Heart right ventricle (tissue), 16 donors: ENCODE results near the gene ACOX3. TPM values are rescaled to one million over a fixed set of nuclear protein-coding genes. Genes with fewer than 3 reads are reported as not detected.

Experiments
- ATAC-seq, 8 donors: fragments of 200-7000 bp; cut with Tn5 transposase; one replicate each; pipeline ENCODE4 v1.9.1; 2020; ENCODE audit warnings: mild to moderate bottlenecking in 8 of 8, moderate library complexity in 8 of 8, moderate number of reproducible peaks in 1 of 8
- DNase-seq, 2 donors: peaks; one replicate each; pipeline ENCODE4 v3.0.0-alpha.2; 2020
- H3K27ac ChIP-seq, 10 donors: fragments of 200-600 bp; sonication (generic) in 2 of 10; one replicate each; pipeline versions ENCODE4 v1.5.0 to v1.8.0; 2020 to 2022; ENCODE audit warnings: mild to moderate bottlenecking in 3 of 10
- H3K27me3 ChIP-seq, 7 donors: fragments of 200-600 bp; one replicate each; pipeline ENCODE4 v1.8.0; 2021 to 2022; ENCODE audit warnings: mild to moderate bottlenecking in 2 of 7
- H3K36me3 ChIP-seq, 9 donors: fragments of 200-600 bp; sonication (generic) in 1 of 9; one replicate each; pipeline versions ENCODE4 v1.5.0 to v1.8.0; 2020 to 2022; ENCODE audit warnings: mild to moderate bottlenecking in 2 of 9
- H3K4me1 ChIP-seq, 9 donors: fragments of 200-600 bp; sonication (generic) in 1 of 9; one replicate each; pipeline versions ENCODE4 v1.5.0 to v1.8.0; 2020 to 2022; ENCODE audit warnings: mild to moderate bottlenecking in 4 of 9
- H3K4me3 ChIP-seq, 10 donors: fragments of 200-600 bp; sonication (generic) in 2 of 10; one replicate each; pipeline versions ENCODE4 v1.5.0 to v1.8.0; 2020 to 2022; ENCODE audit warnings: mild to moderate bottlenecking in 7 of 10, moderate library complexity in 2 of 10
- H3K9me3 ChIP-seq, 11 donors: fragments of 200-600 bp in 10 of 11; sonication (generic) in 2 of 11; one replicate each; pipeline versions ENCODE4 v1.5.0 to v1.8.0; 2013 to 2022; ENCODE audit warnings: mild to moderate bottlenecking in 2 of 11, control low read depth in 1 of 11, moderate library complexity in 1 of 11
- WGBS, 2 donors: extraction: QIAGEN DNeasy Blood & Tissue Kit; methylation state at CpG; one replicate each; pipeline ENCODE4 v1.1.7; 2013; ENCODE audit warnings: inconsistent platforms in 1 of 2; 5-methylcytosine and 5-hydroxymethylcytosine counted together
- intact Hi-C, 10 donors: fragments of 100-400 bp; cut with DNase I; formaldehyde crosslinking; loops; one replicate each; pipeline versions ENCODE4 v1.11.1 to v1.14.2; 2022
- polyA plus RNA-seq, 2 donors: library from polyadenylated mRNA; stranded (reverse); fragments of 200-250 nt; gene quantifications; one replicate each; pipeline ENCODE4 v1.2.3, GENCODE V29; 2013
- total RNA-seq, 10 donors: library from RNA; stranded (reverse); fragmentation: NEBNext Ultra II Directional in 3 of 10; extraction: Animal tissue kit (Norgen Biotek cat#: 25700) in 3 of 10; gene quantifications; one replicate each; pipeline versions ENCODE4 v1.2.1 to v1.2.4, GENCODE V29; 2021 to 2023
- TF ChIP-seq, protein P1 (sequence below), 9 donors: fragments of 200-600 bp; sonication (generic) in 2 of 9; IDR thresholded peaks; one replicate each; pipeline versions ENCODE4 v1.5.0 to v1.8.0; 2021 to 2022; ENCODE audit warnings: antibody characterized with exemption in 9 of 9, mild to moderate bottlenecking in 5 of 9, moderate library complexity in 1 of 9
- donor health status: Arrhythmogenic right ventricular cardiomyopathy.
- donor health status: ischemic (EF 13 %, LVEDD 7.1; RV severe dilation, severe dysfunction).
- donor health status: healthy with polysubstance abuse.
- donor health status: DM: no; HTN: yes; CAD: no.
- donor health status: DM: no; HTN: no; CAD: no.
- donor health status: ischemic (EF 25% LVEDD 6.9; RV normal size, moderate dysfunction).
- donor health status: ischemic (EF 25% LVEDD 5.7; RV mildly dilated, moderate dysfunction).
- donor health status: healthy.
- donor health status: DM: yes; HTN: yes; CAD: no.
- donor health status: Ischemic cardiomyopathy.
- donor health status: ischemic (EF 35%, LVEDD 5.7; RV mildly dilated, moderate dysfunction).
- donor health status: nonischemic (EF 11% LVEDD 7.7; RV severe dilation, severe dysfunction).
- donor health status: DM: yes; HTN: yes; CAD: no.
- donor health status: PGD.
- donor health status: ischemic (EF 29% LVEDD 5.4; RV normal size, mild dysfunction).
- donor health status: nonischemic (EF 23%, LVEDD 6.1; RV moderate dilation, normal function).

The ACOX3 gene
- total and polyA plus RNA-seq, 12 donors, result 17.9 to 28.9 (median 25.4) TPM

DNA sequence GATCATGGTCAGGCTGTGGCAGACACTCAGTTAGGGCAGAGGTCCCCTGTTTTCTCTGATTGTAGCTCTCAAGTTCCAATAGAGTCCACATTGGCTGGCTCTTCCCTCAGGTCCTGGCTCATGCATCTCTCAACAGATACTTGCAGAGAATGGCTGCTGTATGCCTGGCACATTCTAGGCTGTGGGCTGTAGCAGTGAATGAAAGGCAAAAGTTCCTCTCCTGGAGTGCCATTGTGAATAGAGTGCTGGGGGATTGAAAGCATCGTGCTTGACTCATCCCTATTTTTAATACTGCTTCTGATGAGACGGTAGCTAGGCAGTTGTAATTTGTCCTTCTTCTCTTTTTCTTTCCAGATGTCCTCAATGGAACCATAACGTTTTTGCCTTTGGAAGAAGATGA is 5.6 kb upstream of the ACOX3 start:
- Histone ChIP-seq H3K36me3 (peaks cover 0 to 76% (median 14%) of the 10 kb centered on the region in 9 donors), H3K4me1 (peaks cover 11 to 57% (median 27%) of the 10 kb centered on the region in 9 donors), H3K27ac (no peak overlapping the region), H3K27me3 (no peaks in the 10 kb centered on the region), H3K4me3 (no peak overlapping the region), H3K9me3 (no peaks in the 10 kb centered on the region)
- intact Hi-C loops, result no loop called here
- TF ChIP-seq, protein P1, sequence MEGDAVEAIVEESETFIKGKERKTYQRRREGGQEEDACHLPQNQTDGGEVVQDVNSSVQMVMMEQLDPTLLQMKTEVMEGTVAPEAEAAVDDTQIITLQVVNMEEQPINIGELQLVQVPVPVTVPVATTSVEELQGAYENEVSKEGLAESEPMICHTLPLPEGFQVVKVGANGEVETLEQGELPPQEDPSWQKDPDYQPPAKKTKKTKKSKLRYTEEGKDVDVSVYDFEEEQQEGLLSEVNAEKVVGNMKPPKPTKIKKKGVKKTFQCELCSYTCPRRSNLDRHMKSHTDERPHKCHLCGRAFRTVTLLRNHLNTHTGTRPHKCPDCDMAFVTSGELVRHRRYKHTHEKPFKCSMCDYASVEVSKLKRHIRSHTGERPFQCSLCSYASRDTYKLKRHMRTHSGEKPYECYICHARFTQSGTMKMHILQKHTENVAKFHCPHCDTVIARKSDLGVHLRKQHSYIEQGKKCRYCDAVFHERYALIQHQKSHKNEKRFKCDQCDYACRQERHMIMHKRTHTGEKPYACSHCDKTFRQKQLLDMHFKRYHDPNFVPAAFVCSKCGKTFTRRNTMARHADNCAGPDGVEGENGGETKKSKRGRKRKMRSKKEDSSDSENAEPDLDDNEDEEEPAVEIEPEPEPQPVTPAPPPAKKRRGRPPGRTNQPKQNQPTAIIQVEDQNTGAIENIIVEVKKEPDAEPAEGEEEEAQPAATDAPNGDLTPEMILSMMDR (IDR thresholded peaks at IDR 0.05), result no peak
- 65 to 68% methylated on average over 3 of the region's 3 CpGs for WGBS, 2 donors
- peak in 3 of 8 donors; percentile 34 to 50 (median 43) for ATAC-seq
- no peak for DNase-seq

DNA sequence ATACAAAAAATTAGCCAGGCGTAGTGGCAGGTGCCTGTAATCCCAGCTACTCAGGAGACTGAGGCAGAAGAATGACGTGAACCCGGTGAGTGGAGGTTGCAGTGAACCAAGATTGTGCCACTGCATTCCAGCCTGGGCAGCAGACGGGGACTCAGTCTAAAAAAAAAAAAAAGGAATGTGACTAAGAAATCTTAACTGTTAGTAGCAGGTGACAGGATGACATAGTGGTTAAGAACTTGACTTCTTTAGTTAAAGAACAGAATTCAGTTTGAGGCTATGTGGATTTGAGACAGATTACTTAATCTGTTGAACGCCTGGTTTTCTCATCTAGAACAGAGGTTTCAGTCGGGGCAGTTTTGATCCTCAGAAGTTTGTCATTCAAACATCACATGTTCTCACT is 3.3 kb upstream of the ACOX3 start:
- H3K27ac ChIP-seq, result no peak overlapping the region
- H3K27me3 ChIP-seq, result no peaks in the 10 kb centered on the region
- no peak overlapping the region for H3K4me3 ChIP-seq
- no peak for ATAC-seq
- peaks cover 18 to 65% (median 41%) of the 10 kb centered on the region in 9 donors for H3K4me1 ChIP-seq
- DNase-seq, result no peak
- TF ChIP-seq, protein P1 (IDR thresholded peaks at IDR 0.05), result no peak
- H3K9me3 ChIP-seq, result no peaks in the 10 kb centered on the region
- H3K36me3 ChIP-seq, result peaks cover 0 to 53% (median 7%) of the 10 kb centered on the region in 9 donors
- 62 to 70% methylated on average over 6 of the region's 6 CpGs for WGBS, 2 donors
- intact Hi-C loops, result no loop called here

DNA sequence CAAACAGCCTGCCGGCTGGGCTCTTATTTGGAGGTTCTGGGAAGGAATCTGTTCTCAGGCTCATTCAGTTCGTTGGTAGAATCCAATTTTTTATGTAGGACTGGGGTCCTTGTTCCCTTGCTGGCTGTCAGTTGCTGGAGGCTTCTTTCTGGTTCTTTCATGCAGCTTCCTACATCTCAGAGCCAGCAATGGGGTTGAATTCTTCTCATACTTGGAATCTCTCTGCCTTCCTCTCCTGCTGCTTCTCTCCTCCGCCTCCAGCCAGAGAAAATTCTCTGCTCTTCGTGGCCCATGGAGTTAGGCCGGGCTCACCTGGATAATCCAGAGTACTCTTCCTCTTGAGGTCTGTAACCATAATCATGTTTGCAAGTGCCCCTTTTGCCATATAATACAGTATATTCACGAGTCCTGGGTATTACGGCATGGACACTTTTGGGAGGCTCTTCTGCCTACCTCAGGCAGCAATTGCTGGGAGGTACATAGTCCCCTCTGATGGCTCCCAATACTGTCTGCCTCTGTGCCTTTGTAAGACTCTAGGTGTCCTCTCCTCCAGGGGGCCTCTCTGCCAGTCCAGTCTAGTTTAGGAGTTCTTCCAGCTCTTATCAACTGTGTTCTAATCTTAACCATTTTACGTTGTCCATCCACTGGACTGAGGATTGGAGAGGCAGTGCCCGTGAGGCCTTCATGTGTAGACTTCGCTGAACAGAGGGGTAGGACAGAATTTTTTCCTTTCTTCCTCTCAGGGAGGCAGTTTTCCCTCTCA is 2.3 kb upstream of the ACOX3 start:
- intact Hi-C loops, result no loop called here
- Histone ChIP-seq H3K4me1 (peaks cover 18 to 75% (median 50%) of the 10 kb centered on the region in 9 donors), H3K9me3 (no peaks in the 10 kb centered on the region), H3K27ac (no peak overlapping the region), H3K36me3 (peaks cover 0 to 43% (median 2%) of the 10 kb centered on the region in 9 donors), H3K27me3 (no peaks in the 10 kb centered on the region), H3K4me3 (peak overlapping the region in 3 of 10 donors; percentile 96 to 98 (median 97))
- ATAC-seq (no peak), DNase-seq (no peak)
- TF ChIP-seq, protein P1 (IDR thresholded peaks at IDR 0.05), result no peak
- WGBS, 2 donors, result 55 to 65% methylated on average over 10 of the region's 10 CpGs

DNA sequence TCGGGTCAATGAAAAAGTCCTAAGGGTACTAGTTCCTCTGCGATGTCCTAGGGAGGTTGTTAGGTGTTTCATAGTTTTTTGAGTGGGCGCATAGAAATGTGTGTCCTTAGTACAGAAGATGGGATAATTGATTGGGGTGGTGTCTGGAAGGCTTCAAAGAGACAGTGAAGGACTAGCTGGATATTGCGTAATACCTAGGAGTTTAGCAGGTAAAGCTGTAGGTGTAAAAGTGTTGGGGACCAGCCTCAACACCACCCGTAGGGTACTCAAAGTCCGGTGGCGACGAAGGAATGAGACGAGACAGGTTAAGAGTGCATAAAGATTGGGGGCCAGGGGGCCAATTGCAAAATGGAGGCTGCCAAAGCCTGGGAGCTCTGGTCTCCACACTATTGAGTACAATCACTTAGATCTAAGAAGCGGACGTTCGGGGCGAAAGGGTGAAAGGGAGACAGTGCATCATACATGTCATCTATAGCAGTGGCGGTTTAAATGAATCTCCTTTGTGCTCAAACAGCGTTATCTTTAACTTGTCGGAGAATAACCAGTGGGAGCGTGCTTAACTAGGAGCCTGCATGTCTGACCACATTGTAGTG is 1.1 kb upstream of the ACOX3 start:
- no peak for DNase-seq
- intact Hi-C loops, result no loop called here
- peaks cover 0 to 31% (median 0%) of the 10 kb centered on the region in 9 donors for H3K36me3 ChIP-seq
- peak overlapping the region in 4 of 10 donors; percentile 93 to 97 (median 95) for H3K27ac ChIP-seq
- peaks cover 25 to 87% (median 58%) of the 10 kb centered on the region in 9 donors for H3K4me1 ChIP-seq
- no peaks in the 10 kb centered on the region for H3K27me3 ChIP-seq
- ATAC-seq, result no peak
- WGBS, 2 donors, result 50% methylated on average over 17 of the region's 17 CpGs
- peak overlapping the region; percentile 79 to 99 (median 96) for H3K4me3 ChIP-seq
- TF ChIP-seq, protein P1 (IDR thresholded peaks at IDR 0.05), result no peak
- H3K9me3 ChIP-seq, result no peaks in the 10 kb centered on the region
